Stimulated activated CD4-positive, alpha-beta T cell treated with anti-CD3 and anti-CD28 coated beads, Interleukin-4, amount 100 ng/mL, for 1 hour (primary cell): ENCODE results near the gene INPP5F.

Source experiments
- DNase-seq: peaks from one replicate; pipeline ENCODE4 v3.0.0-alpha.2; 2020

The INPP5F gene

DNA sequence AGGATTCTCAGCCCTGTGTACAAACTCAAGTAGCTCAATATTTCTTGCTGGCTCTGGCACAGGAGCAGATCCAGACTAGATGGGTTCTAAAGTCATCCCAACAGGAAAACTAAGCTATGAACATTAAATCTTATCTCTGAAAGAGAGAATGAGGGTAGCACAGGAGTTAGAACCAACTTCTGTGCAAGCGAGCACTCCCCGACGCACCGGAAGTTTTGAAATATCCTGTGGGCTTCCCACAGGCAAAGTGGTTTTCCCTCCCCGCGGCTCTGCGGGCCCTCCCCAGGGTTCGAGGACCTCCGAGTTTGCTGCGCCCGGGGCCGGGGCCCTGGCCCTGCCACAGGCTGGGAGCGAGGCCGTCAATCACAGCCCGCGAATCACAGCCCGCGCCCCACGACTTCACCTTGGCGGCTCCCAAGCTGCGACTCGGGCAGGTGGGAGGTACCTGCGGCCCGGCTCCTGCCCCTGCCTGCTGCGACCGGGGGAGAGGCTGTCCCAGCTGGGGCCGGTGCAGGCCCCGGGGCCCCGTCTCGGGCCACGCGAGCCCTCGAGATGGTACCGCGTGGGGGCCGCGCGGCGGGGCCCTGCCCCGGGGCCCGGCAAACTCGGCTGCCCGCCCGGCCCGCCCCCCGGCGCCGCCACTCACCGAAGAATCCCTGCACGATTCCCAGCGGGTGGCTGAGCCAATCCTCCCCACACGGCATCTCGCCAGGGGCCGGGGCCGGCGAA lies 146.2 kb downstream of the INPP5F start:
- DNase-seq, result peak; percentile 61

DNA sequence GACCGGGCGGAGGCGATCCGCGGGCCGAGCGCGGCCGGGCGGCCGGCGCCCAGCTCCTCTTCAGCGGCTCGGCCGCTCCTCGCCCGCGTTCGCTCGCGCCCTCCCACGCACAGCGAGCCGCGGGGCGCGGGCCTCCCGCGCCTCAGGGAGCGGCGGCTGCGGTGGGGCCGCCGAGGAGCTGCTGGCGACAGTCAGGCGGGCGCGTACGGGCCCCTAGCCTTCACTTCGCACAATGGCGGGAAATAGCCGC lies 146.7 kb downstream of the INPP5F start, which contains the start of gene MCMBP:
Gene MCMBP, minus strand, starts transcription at position 234 of the 250 bp plus-strand sequence. CDS start 259 bp downstream, outside the sequence.
- no peak for DNase-seq

DNA sequence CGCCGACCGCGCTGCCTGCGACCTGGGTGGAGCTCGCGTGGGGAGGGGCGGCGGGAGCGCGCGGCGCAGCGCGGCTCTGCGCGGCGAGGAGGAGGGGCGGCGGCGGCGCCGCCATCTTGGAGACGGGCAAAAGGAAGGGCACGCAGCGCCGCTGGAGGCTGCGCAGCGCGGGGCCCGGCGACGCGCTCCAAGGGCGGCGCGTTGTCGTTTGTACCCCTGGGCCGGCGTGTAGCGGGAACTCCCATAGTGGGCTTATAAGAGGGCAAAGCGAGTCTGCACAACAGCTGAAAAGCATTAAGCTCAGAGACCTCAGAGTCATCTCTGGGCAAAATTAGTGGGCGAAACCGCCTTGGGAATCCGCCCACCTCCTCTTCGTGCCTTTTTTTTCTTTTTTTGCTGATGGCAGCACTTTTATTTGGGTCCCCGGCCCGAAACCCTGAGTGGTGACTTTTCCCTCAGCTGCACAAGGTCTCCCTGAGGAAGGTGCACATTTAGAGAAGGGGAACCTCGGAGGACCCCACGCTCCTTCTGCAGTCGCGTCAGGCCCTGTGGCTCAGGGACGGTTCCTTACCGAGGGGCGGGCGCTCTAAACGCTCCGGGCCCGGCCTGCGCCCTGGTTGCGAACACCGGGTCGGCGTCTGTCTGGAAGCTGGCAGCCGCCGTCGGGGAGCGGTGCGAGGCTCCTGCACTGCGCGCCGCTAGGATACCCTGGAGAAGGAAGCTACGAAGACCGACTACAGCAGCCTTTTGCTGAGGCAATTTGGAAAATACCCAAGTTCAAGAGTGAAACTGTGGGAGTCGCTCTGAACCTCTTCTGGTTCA lies 147.2 kb downstream of the INPP5F start:
- DNase-seq, result peak; percentile 90

DNA sequence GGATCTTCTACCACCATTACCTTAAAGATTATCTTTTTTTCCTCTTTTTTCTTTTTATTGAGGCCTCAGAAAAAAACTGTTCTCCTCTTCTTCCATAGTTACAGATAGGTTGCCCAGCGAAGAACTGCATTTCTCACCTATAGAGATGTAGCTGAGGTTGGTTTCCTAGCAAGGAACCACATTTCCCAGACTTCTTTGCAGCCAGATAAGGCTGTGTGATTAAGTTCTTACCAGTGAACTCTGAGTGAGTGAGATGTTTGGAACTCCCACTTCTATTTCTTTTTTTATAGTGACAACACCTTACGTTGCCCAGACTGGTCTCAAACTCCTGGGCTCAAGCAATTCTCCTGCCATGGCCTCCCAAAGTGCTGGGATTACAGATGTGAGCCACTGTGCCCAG lies 152.7 kb downstream of the INPP5F start:
- no peak for DNase-seq
